ENCODE data around the gene ARRDC1.

DNA sequence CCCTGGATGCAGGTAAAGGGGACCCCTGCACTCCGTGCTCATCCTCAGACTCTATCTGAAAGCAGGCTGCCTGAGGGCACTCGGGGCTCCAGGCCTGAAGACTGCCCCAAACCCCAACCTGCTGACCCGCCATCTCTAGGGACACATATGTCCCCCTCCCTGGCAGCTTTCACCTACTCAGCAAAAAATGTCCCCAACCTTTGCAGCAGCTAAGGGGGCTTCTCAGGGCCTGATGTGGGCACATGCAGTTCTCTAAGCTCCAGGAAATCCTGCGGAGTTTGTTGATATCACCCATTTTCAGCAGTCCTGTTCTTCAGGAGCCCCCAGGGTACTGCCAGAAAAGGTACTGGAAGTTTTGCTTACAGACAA is 24.5 kb upstream of the ARRDC1 start:
- no peak for TF ChIP-seq POLR2A (IDR thresholded peaks at IDR 0.05)
- TF ChIP-seq, protein P1, sequence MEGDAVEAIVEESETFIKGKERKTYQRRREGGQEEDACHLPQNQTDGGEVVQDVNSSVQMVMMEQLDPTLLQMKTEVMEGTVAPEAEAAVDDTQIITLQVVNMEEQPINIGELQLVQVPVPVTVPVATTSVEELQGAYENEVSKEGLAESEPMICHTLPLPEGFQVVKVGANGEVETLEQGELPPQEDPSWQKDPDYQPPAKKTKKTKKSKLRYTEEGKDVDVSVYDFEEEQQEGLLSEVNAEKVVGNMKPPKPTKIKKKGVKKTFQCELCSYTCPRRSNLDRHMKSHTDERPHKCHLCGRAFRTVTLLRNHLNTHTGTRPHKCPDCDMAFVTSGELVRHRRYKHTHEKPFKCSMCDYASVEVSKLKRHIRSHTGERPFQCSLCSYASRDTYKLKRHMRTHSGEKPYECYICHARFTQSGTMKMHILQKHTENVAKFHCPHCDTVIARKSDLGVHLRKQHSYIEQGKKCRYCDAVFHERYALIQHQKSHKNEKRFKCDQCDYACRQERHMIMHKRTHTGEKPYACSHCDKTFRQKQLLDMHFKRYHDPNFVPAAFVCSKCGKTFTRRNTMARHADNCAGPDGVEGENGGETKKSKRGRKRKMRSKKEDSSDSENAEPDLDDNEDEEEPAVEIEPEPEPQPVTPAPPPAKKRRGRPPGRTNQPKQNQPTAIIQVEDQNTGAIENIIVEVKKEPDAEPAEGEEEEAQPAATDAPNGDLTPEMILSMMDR (IDR thresholded peaks at IDR 0.05): no peak
